Coronary artery (tissue), 2 donors: ENCODE results near the gene GPC6.

Experiments
- DNase-seq: peaks from one replicate; pipeline ENCODE4 v3.0.0-alpha.2; 2017; ENCODE audit warnings: low spot score
- H3K27ac ChIP-seq, 2 donors: fragments of 200-600 bp; sonication (generic); one replicate each; pipeline ENCODE4 v1.5.1; 2016 to 2019
- H3K4me3 ChIP-seq: fragments of 200-600 bp; sonication (generic); 2 replicates; pipeline ENCODE4 v1.5.1; 2016; ENCODE audit warnings: mild to moderate bottlenecking, moderate library complexity
- CTCF ChIP-seq: fragments of 200-600 bp; sonication (generic); IDR thresholded peaks from one replicate; pipeline ENCODE4 v1.5.1; 2019; ENCODE audit warnings: antibody characterized with exemption

The GPC6 gene

GRCh38 chr13:93900731-93901130 lies 674.1 kb downstream of the GPC6 start:
- DNase-seq: no peak
- TF ChIP-seq CTCF: no peak
- no peak overlapping the region for H3K4me3 ChIP-seq
- H3K27ac ChIP-seq: no peak overlapping the region

GRCh38 chr13:93903909-93904308 lies 677.3 kb downstream of the GPC6 start:
- no peak for DNase-seq
- TF ChIP-seq CTCF: no peak
- H3K4me3 ChIP-seq: no peak overlapping the region
- H3K27ac ChIP-seq: no peak overlapping the region

GRCh38 chr13:93915269-93915809 lies 688.7 kb downstream of the GPC6 start:
- H3K27ac ChIP-seq: peak overlapping the region in 1 of 2 donors; percentile 23
- TF ChIP-seq CTCF: no peak
- H3K4me3 ChIP-seq: no peak overlapping the region
- DNase-seq: no peak

GRCh38 chr13:93922063-93922855 lies 695.7 kb downstream of the GPC6 start:
- TF ChIP-seq CTCF: no peak
- no peak for DNase-seq
- Histone ChIP-seq H3K27ac (no peak overlapping the region), H3K4me3 (no peak overlapping the region)

GRCh38 chr13:93925990-93926389 lies 699.4 kb downstream of the GPC6 start:
- no peak overlapping the region for H3K27ac ChIP-seq
- no peak for TF ChIP-seq CTCF
- DNase-seq: no peak
- no peak overlapping the region for H3K4me3 ChIP-seq

- no peak for TF ChIP-seq CTCF
- Histone ChIP-seq H3K4me3 (no peak overlapping the region), H3K27ac (no peak overlapping the region)
- no peak for DNase-seq
Observed at GRCh38 chr13:93926425-93926824, 699.8 kb downstream of the GPC6 start.

GRCh38 chr13:93927431-93927830 lies 700.8 kb downstream of the GPC6 start:
- H3K4me3 ChIP-seq: no peak overlapping the region
- TF ChIP-seq CTCF: no peak
- DNase-seq: no peak
- H3K27ac ChIP-seq: no peak overlapping the region
